ENCODE data around the gene GRIN2A. TPM values are rescaled to one million over a fixed set of nuclear protein-coding genes. Genes with fewer than 3 reads are reported as not detected.

The GRIN2A gene
- total and polyA plus RNA-seq, 2 donors (not counting 1 experiment from before 2014, with no cell fraction given): 0.44 TPM; not detected in 1

- H2AFZ ChIP-seq (ENCODE audit: insufficient read depth, low read depth, low read length, poor library complexity, severe bottlenecking): no peak overlapping the region
- ATAC-seq (ENCODE audit: low read depth) (no peak), DNase-seq (no peak)
- no peaks in the 10 kb centered on the region for H3K4me1 ChIP-seq (ENCODE audit: control insufficient read depth in 2 of 2, insufficient read depth in 2 of 2, low read length in 2 of 2)
- no peak overlapping the region for H3K4me3 ChIP-seq (ENCODE audit: control extremely low read depth in 1 of 5, extremely low read depth in 1 of 5, insufficient read depth in 1 of 5, low read depth in 2 of 5, low read length in 4 of 5)
- TF ChIP-seq EZH2 (IDR thresholded peaks at IDR 0.05; ENCODE audit: borderline replicate concordance, insufficient read depth, low read depth, low read length, poor library complexity, severe bottlenecking) (no peak), CTCF (IDR thresholded peaks at IDR 0.05) (no peak)
- no peaks in the 10 kb centered on the region for H4K20me1 ChIP-seq (ENCODE audit: control insufficient read depth, insufficient read depth, low read length, poor library complexity, severe bottlenecking)
- no peak overlapping the region for H3K27ac ChIP-seq (ENCODE audit: low read length in 2 of 2)
- H3K27me3 Mint-ChIP-seq: peaks cover 30% of the 10 kb centered on the region
- H3K36me3 ChIP-seq (replicated peaks in 1 of 2; ENCODE audit: control extremely low read depth in 1 of 2, control insufficient read depth in 1 of 2, extremely low read depth in 1 of 2, insufficient read depth in 2 of 2, low read length in 1 of 2): no peaks in the 10 kb centered on the region
- intact Hi-C loops (cut with micrococcal nuclease): no loop called here
- H3K4me3 Mint-ChIP-seq: no peak overlapping the region
- H3K79me2 ChIP-seq (ENCODE audit: control insufficient read depth, insufficient read depth, low read length): no peaks in the 10 kb centered on the region
- H3K9ac ChIP-seq (ENCODE audit: low read length): no peak overlapping the region
- CTCF ChIA-PET: no interaction called here
- POLR2A ChIA-PET: no interaction called here
- no peaks in the 10 kb centered on the region for H3K9me3 Mint-ChIP-seq (ENCODE audit: insufficient read depth)
- no peak overlapping the region for H3K4me2 ChIP-seq (replicated peaks; ENCODE audit: low read depth, low read length, poor library complexity, severe bottlenecking)
- no peak overlapping the region for H3K27ac Mint-ChIP-seq
- H3K4me1 Mint-ChIP-seq: no peaks in the 10 kb centered on the region
- peaks cover 0 to 4% (median 1%) of the 10 kb centered on the region in 4 experiments for H3K27me3 ChIP-seq (replicated peaks in 1 of 4; ENCODE audit: control extremely low read depth in 1 of 4, control insufficient read depth in 3 of 4, insufficient read depth in 4 of 4, low read length in 3 of 4)
- H3K9me3 ChIP-seq (ENCODE audit: control extremely low read depth in 1 of 3, control insufficient read depth in 2 of 3, insufficient read depth in 1 of 3, low read length in 2 of 3): peaks cover 0 to 3% (median 0%) of the 10 kb centered on the region in 3 donors
- WGBS (ENCODE audit: insufficient coverage): 85% methylated on average over 5 of the region's 5 CpGs
These were observed 232.8 kb downstream of the GRIN2A start for GRCh38 chr16:9949396-9949795.

GRCh38 chr16:9948933-9949332, 233.3 kb downstream of the GRIN2A start:
- H3K4me1 Mint-ChIP-seq: no peaks in the 10 kb centered on the region
- H3K27ac ChIP-seq (ENCODE audit: low read length in 2 of 2): no peak overlapping the region
- H3K4me3 Mint-ChIP-seq: no peak overlapping the region
- WGBS (ENCODE audit: insufficient coverage): 90% methylated on average over 1 of the region's 4 CpGs
- intact Hi-C loops (cut with micrococcal nuclease): no loop called here
- peaks cover 0 to 4% (median 1%) of the 10 kb centered on the region in 4 experiments for H3K27me3 ChIP-seq (replicated peaks in 1 of 4; ENCODE audit: control extremely low read depth in 1 of 4, control insufficient read depth in 3 of 4, insufficient read depth in 4 of 4, low read length in 3 of 4)
- H3K9ac ChIP-seq (ENCODE audit: low read length): no peak overlapping the region
- H3K27me3 Mint-ChIP-seq: peaks cover 26% of the 10 kb centered on the region
- DNase-seq (no peak), ATAC-seq (ENCODE audit: low read depth) (no peak)
- H3K9me3 ChIP-seq (ENCODE audit: control extremely low read depth in 1 of 3, control insufficient read depth in 2 of 3, insufficient read depth in 1 of 3, low read length in 2 of 3): peaks cover 0 to 3% (median 0%) of the 10 kb centered on the region in 3 donors
- H3K36me3 ChIP-seq (replicated peaks in 1 of 2; ENCODE audit: control extremely low read depth in 1 of 2, control insufficient read depth in 1 of 2, extremely low read depth in 1 of 2, insufficient read depth in 2 of 2, low read length in 1 of 2): no peaks in the 10 kb centered on the region
- TF ChIP-seq EZH2 (IDR thresholded peaks at IDR 0.05; ENCODE audit: borderline replicate concordance, insufficient read depth, low read depth, low read length, poor library complexity, severe bottlenecking) (no peak), CTCF (IDR thresholded peaks at IDR 0.05) (no peak)
- no peak overlapping the region for H2AFZ ChIP-seq (ENCODE audit: insufficient read depth, low read depth, low read length, poor library complexity, severe bottlenecking)
- ChIA-PET POLR2A (no interaction called here), CTCF (no interaction called here)
- no peaks in the 10 kb centered on the region for H3K79me2 ChIP-seq (ENCODE audit: control insufficient read depth, insufficient read depth, low read length)
- no peak overlapping the region for H3K4me3 ChIP-seq (ENCODE audit: control extremely low read depth in 1 of 5, extremely low read depth in 1 of 5, insufficient read depth in 1 of 5, low read depth in 2 of 5, low read length in 4 of 5)
- no peaks in the 10 kb centered on the region for H4K20me1 ChIP-seq (ENCODE audit: control insufficient read depth, insufficient read depth, low read length, poor library complexity, severe bottlenecking)
- no peak overlapping the region for H3K27ac Mint-ChIP-seq
- no peaks in the 10 kb centered on the region for H3K9me3 Mint-ChIP-seq (ENCODE audit: insufficient read depth)
- H3K4me1 ChIP-seq (ENCODE audit: control insufficient read depth in 2 of 2, insufficient read depth in 2 of 2, low read length in 2 of 2): no peaks in the 10 kb centered on the region
- no peak overlapping the region for H3K4me2 ChIP-seq (replicated peaks; ENCODE audit: low read depth, low read length, poor library complexity, severe bottlenecking)
